NCI-H69 (cell line): ENCODE results near the gene TMEM45A.
"Not testable (repeated sequence)": the region's sequence is repeated elsewhere in the genome, so short reads cannot be mapped to it uniquely, and the experiment has no call there.

ENCODE experiments used
- DNase-seq: peaks from one replicate; lab custom pipeline; 2025; lab: John Stamatoyannopoulos, UW

Gene TMEM45A

DNA sequence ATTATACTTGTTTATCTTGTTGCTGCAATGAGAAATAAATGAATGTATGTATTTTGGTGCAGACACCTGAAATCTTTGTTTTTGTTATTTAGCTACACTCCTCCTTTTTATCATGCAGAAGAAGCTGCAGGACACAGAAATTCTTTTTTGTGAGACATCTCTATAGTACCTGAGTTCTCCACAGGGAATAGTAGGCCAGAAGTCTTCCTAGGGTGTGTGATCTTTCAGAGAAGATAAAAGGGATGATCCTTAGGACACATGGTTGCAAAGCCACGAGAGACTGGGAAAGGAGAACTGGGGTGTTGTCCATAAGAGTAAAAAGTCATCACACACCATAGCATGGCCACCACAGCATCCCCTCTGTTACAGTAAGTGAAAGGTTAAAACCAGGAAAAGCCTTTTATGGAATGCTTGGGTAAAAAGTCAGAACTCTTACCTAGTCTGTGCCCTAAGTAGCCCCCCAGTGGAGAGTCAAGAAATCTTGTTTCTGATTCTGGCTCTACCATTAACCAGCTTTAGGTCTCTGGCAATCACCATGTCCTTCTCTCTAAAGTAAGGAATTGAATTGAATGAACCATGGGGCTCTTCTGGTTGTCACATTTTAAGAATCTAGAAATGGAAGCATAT is 85.1 kb downstream of the TMEM45A start:
- no peak for DNase-seq

DNA sequence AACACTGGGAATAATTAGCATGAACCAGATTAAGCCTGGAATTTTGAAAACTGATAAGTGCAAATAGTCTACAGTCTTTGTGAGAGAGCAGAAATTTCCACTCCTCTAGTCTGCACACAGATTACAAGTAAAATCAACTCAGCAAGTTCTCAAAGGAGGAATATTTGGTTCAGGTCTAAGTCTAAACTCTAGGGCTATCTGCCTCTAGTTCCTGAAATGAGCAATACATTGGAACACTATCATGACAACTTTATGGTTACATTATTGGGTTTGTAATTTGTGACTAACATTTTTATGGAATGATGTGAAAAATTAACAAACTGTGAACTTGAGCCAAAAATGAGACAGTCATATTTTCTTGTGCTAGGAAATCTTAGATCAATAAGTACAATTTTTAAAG is 86.2 kb downstream of the TMEM45A start:
- DNase-seq, result no peak

DNA sequence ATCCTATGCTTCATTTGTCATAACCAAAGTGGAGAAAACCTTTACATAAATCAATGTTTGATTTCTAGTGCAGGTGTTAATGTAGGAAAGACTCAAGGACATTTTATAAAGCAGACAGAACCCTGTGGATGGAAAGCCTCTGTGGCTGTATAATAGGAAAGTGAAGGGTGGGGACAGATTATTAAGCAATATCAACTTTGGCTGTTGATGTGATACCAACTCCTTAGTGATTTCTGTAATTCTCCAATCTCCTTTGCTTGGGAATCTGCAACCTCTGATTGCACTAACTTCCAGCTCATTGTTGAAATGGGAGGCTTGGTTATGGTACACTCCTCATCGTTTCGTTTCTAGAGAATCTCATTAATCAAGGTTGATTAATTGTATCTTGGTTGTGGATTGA is 87.7 kb downstream of the TMEM45A start:
- DNase-seq, result no peak

DNA sequence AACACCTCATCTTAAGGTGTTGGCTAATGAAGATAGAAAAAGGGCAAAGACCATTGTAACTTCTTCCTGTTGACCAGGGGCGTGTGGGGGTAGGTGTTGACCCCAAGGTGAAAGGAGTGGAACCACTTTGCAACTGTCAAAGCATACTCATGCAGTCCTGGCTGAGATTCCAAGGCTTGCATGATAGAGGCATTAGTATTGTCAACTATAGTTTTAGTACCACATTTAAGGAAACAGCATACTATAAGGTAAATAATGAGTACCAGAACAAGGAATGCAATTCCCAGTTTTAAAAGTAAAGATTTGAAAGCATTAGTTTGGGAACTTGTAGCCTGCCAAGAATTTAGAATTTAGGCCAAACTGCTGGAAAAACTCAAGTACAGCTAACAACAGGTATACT is 89.2 kb downstream of the TMEM45A start:
- DNase-seq, result no peak

DNA sequence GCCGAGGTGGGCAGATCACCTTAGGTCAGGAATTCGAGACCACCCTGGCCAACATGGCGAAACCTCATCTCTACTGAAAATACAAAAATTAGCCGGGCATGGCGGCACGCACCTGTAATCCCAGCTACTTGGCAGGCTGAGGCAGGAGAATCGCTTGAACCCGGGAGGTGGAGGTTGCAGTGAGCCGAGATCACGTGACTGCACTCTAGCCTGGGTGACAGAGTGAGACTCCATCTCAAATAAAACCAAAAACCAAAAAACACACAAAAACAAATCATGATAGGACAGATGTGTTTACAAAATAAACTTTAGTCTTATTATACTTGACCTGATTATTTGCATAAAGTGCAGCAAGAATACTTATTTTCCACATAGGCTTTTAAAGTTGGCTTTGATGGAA is 89.7 kb downstream of the TMEM45A start:
- DNase-seq, result not testable (repeated sequence)

DNA sequence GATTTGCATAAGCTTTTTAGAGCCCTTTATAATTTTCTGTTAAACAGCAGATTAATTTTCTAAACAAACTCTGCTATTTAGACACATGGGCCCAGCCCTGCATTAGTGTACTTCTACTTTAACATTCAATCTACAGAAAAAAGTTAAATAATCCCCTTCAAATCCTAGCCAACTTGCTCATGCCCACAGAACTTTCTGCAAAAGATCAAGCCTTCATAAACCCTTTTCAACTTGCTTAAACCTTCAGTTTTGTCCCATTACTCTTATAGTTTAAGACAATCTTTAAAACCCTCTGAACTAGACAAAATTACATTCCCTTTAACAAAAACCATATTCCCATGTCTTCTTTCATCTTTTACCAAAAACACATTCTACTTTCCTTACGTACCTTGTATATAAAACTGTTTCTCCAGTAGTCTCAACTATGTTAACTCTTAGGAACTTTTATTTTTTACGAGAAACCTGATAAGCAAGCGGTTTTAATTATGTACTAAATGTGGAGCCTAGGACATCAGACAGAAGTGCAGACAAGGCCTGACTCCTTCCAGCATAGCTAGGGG is 91.8 kb downstream of the TMEM45A start:
- no peak for DNase-seq

DNA sequence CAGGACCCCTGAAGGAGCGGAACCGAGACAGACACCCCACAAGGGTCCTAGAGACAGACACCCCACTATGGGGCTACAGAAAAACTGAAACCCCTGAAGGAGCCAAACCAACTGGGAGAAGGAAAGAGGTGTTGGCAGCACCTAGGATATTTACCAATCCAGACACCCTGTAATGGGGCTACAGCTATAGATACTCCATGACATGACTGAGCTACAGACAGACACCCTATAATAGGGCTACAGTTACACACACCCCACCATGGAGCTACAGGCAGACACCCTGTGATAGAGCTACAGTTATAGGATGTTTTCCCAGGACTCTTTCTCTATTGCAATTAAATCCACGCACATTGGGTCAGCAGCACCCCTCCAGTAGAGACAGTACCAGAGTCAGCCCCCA is 94.4 kb downstream of the TMEM45A start:
- no peak for DNase-seq

DNA sequence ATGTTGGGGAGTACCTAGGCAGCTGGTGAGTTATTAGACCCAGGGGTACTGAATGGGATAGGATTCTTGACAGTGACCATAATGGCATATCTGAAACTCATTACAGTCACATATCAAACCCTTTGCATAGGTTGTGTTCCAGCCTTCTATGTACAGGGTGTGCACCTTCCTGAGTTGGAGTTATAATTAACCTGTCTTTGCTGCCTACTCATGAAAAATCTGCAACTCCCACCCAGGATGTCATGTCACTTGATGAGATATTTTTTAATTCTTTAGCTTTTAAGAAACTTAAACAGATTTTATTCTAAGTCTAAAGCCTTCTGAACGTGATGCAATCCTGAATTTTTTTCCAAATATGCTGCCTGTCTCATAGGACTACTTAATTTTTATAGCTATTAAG is 95.8 kb downstream of the TMEM45A start:
- no peak for DNase-seq

DNA sequence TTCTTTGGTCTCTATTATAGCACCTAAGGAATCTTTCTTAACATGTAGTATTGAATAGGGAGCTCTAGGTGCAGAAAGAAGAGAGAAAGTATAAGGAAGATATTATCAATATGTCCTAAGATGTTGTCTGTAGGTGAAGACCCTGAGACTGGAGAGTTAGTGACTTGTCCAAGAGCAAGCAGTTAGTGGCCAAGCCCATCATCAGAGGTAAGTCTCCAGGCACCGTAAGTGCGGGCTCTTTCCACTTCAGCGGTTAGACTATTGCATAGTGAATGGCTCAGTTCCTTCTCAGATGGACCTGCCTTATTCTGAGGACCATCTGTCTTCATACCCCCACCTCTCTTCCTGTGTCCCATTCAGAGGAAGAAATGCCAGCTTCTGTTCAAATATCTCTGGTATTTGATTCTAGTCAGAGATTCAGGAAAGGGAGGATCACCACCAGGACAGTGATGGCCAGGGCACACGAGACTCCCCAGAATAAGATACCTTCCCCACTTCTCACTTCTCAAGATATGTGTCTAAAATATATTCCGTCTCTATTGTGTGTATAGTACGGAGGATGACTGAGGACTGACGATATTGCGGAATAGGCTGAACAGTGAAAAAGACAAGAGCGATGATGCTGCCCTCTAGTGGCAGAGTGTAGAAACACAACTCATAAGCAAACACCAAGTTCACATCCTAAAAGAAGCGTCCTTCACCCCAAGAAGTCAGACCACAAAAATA is 97.9 kb downstream of the TMEM45A start:
- DNase-seq, result peak; percentile 54

DNA sequence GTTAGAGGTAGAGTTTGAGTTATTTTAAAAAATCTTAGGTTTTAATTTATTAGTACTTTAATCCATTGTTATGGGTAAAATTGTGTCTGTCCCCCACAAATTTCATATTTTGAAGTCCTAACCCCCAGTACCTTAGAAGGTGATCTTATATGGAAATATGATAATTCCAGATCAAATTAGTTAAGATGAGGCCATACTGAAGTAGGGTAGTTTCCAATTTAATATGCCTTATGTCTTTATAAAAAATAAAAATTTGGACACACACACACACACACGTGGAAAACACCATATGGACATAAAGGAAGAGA is 98.4 kb downstream of the TMEM45A start:
- no peak for DNase-seq

DNA sequence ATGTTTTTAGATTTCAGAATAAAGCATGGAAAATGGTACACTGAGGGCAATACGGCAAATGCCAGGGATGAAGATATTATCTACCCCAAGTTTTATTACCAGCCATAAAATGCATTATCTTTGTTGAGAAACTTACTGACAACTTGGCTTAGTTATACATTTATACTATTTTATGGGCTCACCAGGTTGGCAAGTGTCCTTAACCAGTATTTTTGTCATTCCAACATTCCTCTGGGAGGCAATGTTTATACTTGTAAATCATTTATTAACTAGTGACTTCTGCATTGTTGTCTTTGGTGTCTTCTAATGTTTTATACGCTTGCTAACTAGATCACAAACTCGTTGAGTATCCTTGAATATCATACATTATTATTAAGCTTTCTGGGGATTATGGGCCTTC is 99.0 kb downstream of the TMEM45A start:
- no peak for DNase-seq

DNA sequence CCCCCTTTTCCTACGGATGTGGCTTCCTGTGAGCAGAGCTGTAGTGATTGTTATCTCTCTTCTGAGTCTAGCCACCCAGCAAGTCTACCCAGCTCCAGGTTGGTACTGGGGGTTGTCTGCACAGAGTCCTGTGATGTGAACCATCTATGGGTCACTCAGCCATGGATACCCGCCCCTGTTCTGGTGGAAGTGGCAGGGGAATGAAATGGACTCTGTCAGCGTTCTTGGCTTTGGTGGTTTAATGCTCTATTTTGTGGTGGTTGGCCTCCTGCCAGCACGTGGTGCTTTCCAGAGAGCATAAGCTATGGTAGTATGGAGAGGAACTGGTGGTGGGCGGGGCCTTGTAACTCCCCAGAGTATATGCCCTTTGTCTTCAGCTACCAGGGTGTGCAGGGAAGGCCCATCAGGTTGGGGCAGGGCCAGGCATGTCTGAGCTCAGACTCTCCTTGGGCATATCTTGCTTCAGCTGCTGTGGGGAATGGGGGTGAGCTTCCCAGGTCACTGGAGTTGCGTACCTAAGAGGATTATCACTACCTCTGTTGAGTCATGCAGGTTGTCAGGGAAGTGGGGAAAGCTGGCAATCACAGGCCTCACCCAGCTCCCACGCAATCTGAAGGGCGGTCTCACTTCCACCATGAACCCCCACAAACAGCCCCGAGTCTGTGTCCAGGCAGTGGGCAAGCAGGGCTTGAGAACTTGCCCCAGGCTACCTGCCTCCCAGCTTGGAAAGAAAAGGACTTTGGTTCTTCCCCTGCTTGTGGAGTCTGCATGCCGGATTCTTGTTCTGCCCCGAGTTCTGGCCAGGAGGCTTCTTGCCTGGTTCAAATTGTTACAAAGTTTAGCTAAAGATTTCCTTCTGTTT is 108.0 kb downstream of the TMEM45A start:
- DNase-seq, result peak; percentile 41

DNA sequence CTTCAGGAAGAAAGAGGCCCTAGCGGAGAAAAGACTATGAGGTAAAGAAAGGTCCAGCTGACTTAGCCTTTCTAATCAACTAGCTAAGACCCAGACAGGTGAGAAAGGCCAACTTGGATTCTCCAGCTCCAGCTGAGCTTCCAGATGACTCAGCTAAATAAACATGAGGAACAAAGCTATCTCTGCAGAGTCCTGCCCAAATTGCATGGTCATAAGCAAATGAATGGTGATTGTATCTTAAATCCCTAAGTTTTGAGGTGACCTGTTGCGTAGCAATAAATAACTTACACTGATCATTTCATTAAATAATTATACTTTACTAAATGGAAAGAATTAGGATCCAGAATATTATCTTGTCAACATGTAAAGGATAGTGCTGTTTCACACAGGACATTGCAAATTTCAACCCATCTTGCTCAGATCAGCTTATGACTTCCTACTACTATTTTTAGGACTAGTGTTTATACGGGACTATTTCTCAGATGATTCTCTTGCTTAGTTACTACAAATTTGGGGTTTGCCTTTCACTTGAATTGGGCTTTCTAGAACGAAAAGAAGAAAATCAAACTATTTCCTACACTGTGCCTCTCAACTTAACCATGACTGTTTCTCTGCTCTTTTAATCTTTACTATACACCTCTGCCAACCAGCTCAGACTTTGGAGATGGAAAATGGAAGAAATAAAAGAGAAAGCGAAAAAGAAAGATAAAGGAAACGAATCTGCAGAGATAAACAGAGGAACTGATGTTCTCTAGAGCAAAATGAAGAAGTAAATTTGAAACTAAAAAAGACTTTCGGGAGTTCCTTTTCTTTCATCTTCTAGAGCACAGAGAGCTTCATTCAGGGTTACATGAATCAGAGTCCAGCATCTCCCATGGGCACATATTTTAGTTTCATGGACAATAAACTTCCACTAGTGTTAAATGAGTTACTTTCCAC is 110.4 kb downstream of the TMEM45A start:
- DNase-seq, result peak; percentile 45

DNA sequence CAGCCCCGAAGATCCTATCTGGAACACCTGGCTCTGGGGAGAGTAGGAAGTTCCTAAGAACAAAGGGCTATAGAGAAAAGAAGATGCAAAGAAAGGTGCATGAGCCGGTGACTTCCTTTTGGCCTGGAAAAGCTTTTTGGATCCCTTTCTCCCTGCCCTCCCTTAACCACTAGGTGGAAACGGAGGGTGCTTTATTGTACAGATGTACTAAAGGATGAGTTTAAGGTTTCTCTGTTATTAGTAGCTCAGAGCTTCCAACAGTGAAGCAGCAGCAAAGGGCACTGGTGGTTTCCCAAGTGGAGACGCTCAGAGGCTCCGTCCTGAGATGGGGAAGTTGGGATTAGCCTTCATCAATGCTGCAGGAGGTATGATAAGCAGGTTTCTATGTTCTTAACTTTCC is 111.0 kb downstream of the TMEM45A start:
- DNase-seq, result peak; percentile 38

DNA sequence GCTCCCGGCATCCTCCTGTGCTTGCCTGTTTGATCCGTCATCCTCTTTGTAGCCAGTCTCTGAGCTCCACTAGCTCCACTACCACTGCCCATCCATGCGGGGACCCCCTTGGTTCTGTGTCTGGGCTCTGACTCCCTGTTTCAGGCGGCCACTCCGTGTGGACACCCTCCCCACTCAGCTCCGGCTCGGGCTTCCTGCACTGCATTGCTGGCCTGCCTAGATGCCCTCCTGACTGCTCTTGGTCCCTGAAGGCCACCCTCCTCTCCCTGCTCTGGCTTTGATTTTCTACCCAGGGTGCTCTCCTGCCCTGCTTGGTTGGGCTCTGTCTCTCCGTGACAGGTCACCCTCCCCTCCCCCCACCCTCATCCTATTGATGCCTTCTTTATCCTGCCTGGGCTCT is 112.9 kb downstream of the TMEM45A start:
- no peak for DNase-seq

DNA sequence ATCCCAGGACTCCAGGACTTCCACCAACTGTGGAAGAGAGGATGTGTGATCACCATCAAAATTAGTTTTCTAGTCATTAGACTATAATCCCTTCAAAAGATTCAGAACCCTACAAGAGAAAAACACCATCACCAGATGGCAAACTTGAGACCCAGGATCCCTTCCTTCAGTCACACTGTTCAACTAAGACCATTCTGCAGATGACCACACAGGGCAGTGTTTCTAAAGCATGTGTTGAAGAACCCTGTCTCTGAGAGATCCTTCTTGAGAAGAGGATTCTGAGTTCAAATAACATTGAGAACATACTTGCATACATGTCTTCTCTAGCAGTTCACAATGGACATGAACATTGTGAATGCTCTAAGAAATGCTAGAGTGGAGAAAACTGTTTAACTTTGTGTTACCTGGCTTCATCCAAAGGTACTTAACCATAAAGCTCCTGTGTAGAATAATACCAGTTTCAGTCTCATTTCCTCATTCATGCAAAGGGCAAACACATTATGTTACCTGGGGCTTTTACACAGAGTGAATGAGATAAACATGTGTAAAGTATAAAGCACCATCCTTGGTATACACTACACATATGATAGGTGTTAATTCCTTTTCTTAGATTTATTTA is 114.6 kb downstream of the TMEM45A start:
- DNase-seq, result no peak

DNA sequence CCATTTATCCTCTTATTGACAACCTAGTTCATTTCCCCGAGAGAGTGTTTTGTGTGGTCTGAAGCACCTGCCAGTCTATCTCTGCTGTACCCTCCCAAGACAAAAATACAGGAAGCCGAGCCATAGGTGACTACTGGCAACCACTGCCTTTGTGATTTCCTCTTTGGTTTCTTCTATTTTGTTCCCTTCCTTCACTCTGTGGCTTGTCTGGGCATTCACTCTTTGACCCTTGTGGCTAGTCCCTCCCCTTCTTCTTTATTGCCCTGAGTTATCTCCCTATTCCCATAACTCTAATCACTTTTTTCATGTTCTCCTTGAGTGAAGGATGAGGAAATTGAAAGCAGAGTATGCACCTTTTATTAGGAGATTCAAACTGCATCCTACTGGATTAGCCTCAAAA is 116.9 kb downstream of the TMEM45A start, which contains the start of gene ADGRG7:
ADGRG7 (plus strand) TSS at position 297 of the 400 bp plus-strand sequence. CDS start 256 bp downstream, outside the sequence.
- no peak for DNase-seq

DNA sequence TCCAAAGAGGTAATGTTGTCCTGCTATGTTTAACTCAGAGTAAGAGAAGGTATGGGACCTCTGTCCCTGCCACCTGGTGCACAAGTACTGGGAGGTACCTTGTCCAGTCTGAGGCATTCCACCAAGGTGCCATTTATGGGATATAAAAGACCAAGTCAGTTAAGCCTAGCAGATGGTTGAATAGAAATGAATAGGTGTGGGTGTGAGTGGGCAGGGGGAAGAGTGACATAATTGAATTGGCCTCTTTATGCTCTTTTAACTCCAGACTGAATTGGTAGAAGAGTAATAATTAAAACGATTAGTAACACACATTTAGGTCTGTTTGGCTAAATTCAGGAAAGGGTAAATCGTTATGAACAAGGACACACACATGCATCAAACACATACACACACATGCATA is 117.5 kb downstream of the TMEM45A start:
- DNase-seq, result peak; percentile 86

DNA sequence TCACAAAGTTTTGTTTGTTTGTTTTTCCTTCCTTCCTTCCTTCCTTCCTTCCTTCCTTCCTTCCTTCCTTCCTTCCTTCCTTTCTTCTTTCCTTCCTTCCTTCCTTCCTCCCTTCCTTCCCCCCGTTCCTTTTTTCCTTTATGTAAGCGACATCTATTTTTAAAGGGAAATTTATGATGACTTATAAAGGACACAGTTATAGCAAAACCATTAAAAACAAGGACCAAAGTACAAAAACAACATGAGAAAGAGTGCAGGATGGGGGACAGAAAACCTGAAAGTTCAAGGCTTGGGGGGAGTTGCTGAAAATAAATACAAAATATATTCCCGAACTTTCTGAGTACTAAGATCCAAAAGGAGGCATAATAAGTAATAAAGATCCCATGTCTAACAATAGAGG is 118.8 kb downstream of the TMEM45A start:
- DNase-seq, result no peak

DNA sequence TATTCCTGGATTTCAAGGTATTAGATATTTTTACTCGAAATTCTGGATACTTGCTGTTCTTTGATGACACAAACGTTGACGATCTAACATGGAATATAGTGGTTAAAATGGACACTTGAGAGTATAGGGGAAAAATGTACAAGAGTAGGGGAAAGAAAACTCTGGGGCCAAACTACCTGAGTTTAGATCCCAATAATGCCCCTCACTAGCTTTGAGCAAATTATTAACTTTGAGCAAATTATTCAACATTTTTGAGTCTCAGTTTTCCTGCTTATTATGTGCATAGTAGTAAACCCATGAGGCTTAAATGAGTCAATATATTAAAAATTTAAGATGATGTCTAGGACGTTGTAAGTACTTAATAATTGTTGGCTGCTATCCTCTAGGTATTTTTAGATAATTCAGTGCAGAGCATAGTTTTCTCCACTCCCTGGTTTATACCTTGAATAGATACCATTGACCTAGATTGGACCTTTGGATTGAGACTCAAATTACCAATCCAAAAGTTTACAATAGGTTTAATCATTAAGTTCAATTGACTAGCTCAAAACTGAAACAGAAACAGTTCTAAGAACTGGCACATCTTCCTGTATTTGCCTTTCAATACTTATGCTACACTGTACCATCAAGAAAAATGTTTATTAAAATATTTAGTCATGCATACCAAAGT is 121.4 kb downstream of the TMEM45A start:
- no peak for DNase-seq

DNA sequence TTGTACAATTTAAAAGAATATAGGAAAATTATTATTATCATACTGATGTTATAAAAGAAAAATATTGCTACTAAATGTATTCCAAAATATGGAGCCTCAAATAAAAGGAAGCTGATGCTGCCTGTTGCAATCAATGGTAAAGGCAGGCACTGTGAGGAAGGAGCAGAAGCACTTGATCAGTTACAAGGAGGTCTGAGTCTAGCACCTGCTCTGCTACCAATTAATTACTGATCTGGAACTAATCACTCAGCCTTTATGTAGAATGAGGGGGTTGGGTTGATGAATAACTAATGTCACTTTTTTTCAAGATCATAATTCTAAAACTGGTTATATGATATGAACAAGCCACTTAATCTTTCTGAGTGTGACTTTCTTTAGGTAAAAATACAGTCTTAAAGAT is 122.5 kb downstream of the TMEM45A start:
- no peak for DNase-seq
